GM06990 (cell line): Measurements from ENCODE around the gene DNHD1.

Experiments used
- DNase-seq: peaks from one replicate; pipeline ENCODE4 v3.0.0-alpha.2; 2011; ENCODE audit not compliant: insufficient read length; ENCODE audit errors: extremely low read depth
- H3K27me3 ChIP-seq: replicated peaks from 2 replicates; pipeline ENCODE4 v1.6.0; 2011; ENCODE audit warnings: low read length; ENCODE audit not compliant: control insufficient read depth, insufficient read depth
- H3K36me3 ChIP-seq: 2 replicates; pipeline ENCODE4 v1.5.1; 2011; ENCODE audit warnings: low read length; ENCODE audit not compliant: control insufficient read depth, insufficient read depth
- H3K4me3 ChIP-seq: replicated peaks from 2 replicates; pipeline ENCODE4 v1.5.1; 2011; ENCODE audit warnings: low read depth, mild to moderate bottlenecking, control low read depth, low read length
- CTCF ChIP-seq: IDR thresholded peaks from 2 replicates; pipeline ENCODE4 v1.5.1; 2011; ENCODE audit warnings: low read length, control low read depth, mild to moderate bottlenecking, inconsistent platforms; ENCODE audit not compliant: insufficient read depth, poor library complexity, severe bottlenecking

The DNHD1 gene

DNA sequence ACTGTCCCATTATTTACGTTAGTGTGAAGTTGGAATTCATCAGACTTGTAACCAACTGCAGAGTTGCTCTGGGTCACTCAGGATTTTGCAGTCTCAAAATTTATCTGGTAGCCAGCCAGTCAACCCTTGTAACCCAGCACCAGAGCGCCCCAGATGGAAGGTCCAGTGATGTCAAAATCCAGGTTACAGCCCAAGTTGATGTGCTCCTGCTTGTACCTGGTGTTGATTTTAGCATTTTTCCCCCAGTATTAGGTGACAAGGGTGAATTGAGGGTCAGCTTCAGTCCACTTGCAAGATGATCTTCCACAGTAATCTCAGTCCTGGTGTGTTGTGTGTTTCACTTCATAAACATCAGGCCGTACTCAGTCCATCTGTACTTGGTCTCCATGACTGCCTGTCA is 8.3 kb upstream of the DNHD1 start:
- Histone ChIP-seq H3K36me3 (peaks cover 8% of the 10 kb centered on the region), H3K4me3 (no peak overlapping the region), H3K27me3 (no peaks in the 10 kb centered on the region)
- DNase-seq, result no peak
- TF ChIP-seq CTCF, result no peak

GRCh38 chr11:6489306-6489705 is 7.8 kb upstream of the DNHD1 start:
- Histone ChIP-seq H3K36me3 (peaks cover 7% of the 10 kb centered on the region), H3K4me3 (no peak overlapping the region), H3K27me3 (no peaks in the 10 kb centered on the region)
- DNase-seq, result no peak
- TF ChIP-seq CTCF, result no peak

DNA sequence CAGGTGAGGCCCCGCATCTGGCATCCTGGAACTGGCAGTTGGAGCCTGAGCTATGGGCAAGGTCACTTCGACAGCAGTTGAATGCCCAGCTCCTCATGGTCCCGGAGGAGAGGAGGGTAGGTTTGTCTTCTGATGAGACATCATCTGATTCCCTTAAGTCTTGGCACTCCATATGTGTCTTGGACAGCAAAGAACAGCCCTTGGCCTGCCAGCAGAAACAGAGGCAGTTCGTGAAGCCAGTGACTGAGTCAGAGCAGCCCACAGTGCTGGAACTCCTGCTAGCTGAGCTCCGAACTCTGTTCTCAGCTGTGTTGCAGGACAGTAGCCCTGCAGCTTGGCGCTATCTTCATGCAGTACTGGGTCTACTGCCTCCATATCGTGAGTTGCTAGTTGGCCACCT is 1.0 kb downstream of the DNHD1 start:
- no peaks in the 10 kb centered on the region for H3K27me3 ChIP-seq
- H3K36me3 ChIP-seq, result peaks cover 15% of the 10 kb centered on the region
- TF ChIP-seq CTCF, result no peak
- no peak for DNase-seq
- H3K4me3 ChIP-seq, result no peak overlapping the region

- peaks cover 14% of the 10 kb centered on the region for H3K36me3 ChIP-seq
- no peak overlapping the region for H3K4me3 ChIP-seq
- no peak for DNase-seq
- TF ChIP-seq CTCF, result no peak
- H3K27me3 ChIP-seq, result no peaks in the 10 kb centered on the region
These were observed 1.5 kb downstream of the DNHD1 start for GRCh38 chr11:6498544-6498943.

GRCh38 chr11:6502382-6502781 is 5.3 kb downstream of the DNHD1 start:
- TF ChIP-seq CTCF, result no peak
- no peak for DNase-seq
- no peak overlapping the region for H3K4me3 ChIP-seq
- no peaks in the 10 kb centered on the region for H3K27me3 ChIP-seq
- peaks cover 17% of the 10 kb centered on the region for H3K36me3 ChIP-seq

GRCh38 chr11:6504166-6504565 is 7.1 kb downstream of the DNHD1 start:
- TF ChIP-seq CTCF, result no peak
- no peak for DNase-seq
- Histone ChIP-seq H3K27me3 (no peaks in the 10 kb centered on the region), H3K4me3 (no peak overlapping the region), H3K36me3 (peaks cover 11% of the 10 kb centered on the region)
